Measurements from ENCODE around the gene CHM.

GRCh38 chrX:85907316-85907715, 140.0 kb downstream of the CHM start:
- TF ChIP-seq POLR2A (IDR thresholded peaks at IDR 0.05; ENCODE audit: low read depth, low read length): no peak
- no peak for TF ChIP-seq TAF1 (IDR thresholded peaks at IDR 0.05; ENCODE audit: low read depth, low read length)

Data from GM12891 (cell line).